ENCODE measurements around the gene SND1. TPM values are rescaled to one million over a fixed set of nuclear protein-coding genes. Genes with fewer than 3 reads are reported as not detected.

The SND1 gene
- total and polyA plus RNA-seq, 4 donors: 59.4 to 214 (median 84.1) TPM

- TF ChIP-seq REST (IDR thresholded peaks at IDR 0.05) (no peak), MAX (IDR thresholded peaks at IDR 0.05) (no peak)
Measured at GRCh38 chr7:128052404-128052803, 400.4 kb downstream of the SND1 start (continued).

- Histone ChIP-seq H3K27ac (ENCODE audit: low read depth in 1 of 2, low read length in 2 of 2) (no peak overlapping the region), H3K9ac (ENCODE audit: low read depth in 1 of 2, low read length in 2 of 2) (no peak overlapping the region), H3K4me3 (ENCODE audit: low read depth in 1 of 3, low read length in 3 of 3) (no peak overlapping the region), H3K36me3 (ENCODE audit: control insufficient read depth in 4 of 4, insufficient read depth in 3 of 4, low read depth in 1 of 4, low read length in 3 of 4) (peaks cover 0 to 2% (median under 1%) of the 10 kb centered on the region in 4 donors), H3K27me3 (ENCODE audit: control insufficient read depth in 4 of 4, insufficient read depth in 4 of 4, low read length in 3 of 4) (no peaks in the 10 kb centered on the region), H3K4me1 (ENCODE audit: control insufficient read depth in 4 of 4, insufficient read depth in 4 of 4, low read length in 3 of 4) (no peaks in the 10 kb centered on the region), H3K9me3 (ENCODE audit: control insufficient read depth in 4 of 4, low read length in 3 of 4) (no peaks in the 10 kb centered on the region)
- no peak for TF ChIP-seq TAF1 (conservative IDR thresholded peaks at IDR 0.05)
- TF ChIP-seq GABPA (IDR thresholded peaks at IDR 0.05 in 1 of 2, conservative IDR thresholded peaks at IDR 0.05 in 1 of 2): no peak
- no peak for TF ChIP-seq HNF4G (IDR thresholded peaks at IDR 0.05)
- no peak for TF ChIP-seq RXRA (IDR thresholded peaks at IDR 0.05)
- no peak for TF ChIP-seq HNF4A (conservative IDR thresholded peaks at IDR 0.05)
- no peak for TF ChIP-seq CTCF (IDR thresholded peaks at IDR 0.05; ENCODE audit: low read depth, low read length, missing input control)
- no peak for TF ChIP-seq ATF3 (IDR thresholded peaks at IDR 0.05)
- TF ChIP-seq MAX (IDR thresholded peaks at IDR 0.05): no peak
- no peak for TF ChIP-seq FOXA2 (IDR thresholded peaks at IDR 0.05)
- TF ChIP-seq REST (IDR thresholded peaks at IDR 0.05): no peak
- no peak for TF ChIP-seq RAD21 (IDR thresholded peaks at IDR 0.05)
- DNase-seq (ENCODE audit: low spot score): no peak
Measured at GRCh38 chr7:128053023-128053422, 401.0 kb downstream of the SND1 start.

Data from liver (tissue), 9 donors.